HG03575 (cell line): ENCODE data around the gene C1QTNF1.

Experiments used
- ATAC-seq: cut with Tn5 transposase; IDR thresholded peaks from one replicate; pipeline ENCODE4 v1.9.1; 2021; ENCODE audit not compliant: unreplicated experiment, insufficient number of reproducible peaks, low FRiP score; ENCODE audit errors: extremely low read depth

C1QTNF1 gene

DNA sequence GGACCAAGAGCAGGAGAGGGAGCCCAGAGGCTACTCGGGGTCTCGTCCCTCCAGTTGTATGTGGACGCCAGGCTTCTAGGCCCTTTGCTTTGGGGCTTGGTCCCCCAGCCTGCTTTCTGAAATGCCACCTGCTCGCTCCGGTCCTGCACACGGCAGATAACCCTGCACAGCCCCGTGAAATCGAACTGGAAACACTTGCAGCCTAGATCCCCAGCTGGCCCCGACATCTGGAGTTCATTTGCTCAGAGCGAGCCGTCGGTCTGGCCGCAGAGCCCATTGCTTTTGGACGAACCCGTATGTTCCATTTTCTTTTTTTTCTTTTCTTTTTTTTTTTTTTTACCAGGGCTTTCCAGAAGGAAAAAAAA, 22.9 kb downstream of the C1QTNF1 start:
- no peak for ATAC-seq

DNA sequence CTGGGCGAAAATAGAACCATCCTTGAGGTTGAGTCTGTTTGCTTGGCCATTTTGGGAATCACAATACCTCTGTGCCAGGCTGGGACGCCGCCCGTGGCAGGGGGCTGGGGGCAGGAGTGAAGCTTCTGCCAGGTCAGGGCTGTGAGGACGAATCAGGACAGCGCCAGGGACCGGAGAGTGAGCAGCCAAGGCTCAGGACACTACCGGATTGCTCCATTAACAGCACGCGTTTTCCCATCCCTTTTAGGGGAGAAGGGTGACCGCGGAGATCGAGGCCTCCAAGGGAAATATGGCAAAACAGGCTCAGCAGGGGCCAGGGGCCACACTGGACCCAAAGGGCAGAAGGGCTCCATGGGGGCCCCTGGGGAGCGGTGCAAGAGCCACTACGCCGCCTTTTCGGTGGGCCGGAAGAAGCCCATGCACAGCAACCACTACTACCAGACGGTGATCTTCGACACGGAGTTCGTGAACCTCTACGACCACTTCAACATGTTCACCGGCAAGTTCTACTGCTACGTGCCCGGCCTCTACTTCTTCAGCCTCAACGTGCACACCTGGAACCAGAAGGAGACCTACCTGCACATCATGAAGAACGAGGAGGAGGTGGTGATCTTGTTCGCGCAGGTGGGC, 23.4 kb downstream of the C1QTNF1 start:
- no peak for ATAC-seq

DNA sequence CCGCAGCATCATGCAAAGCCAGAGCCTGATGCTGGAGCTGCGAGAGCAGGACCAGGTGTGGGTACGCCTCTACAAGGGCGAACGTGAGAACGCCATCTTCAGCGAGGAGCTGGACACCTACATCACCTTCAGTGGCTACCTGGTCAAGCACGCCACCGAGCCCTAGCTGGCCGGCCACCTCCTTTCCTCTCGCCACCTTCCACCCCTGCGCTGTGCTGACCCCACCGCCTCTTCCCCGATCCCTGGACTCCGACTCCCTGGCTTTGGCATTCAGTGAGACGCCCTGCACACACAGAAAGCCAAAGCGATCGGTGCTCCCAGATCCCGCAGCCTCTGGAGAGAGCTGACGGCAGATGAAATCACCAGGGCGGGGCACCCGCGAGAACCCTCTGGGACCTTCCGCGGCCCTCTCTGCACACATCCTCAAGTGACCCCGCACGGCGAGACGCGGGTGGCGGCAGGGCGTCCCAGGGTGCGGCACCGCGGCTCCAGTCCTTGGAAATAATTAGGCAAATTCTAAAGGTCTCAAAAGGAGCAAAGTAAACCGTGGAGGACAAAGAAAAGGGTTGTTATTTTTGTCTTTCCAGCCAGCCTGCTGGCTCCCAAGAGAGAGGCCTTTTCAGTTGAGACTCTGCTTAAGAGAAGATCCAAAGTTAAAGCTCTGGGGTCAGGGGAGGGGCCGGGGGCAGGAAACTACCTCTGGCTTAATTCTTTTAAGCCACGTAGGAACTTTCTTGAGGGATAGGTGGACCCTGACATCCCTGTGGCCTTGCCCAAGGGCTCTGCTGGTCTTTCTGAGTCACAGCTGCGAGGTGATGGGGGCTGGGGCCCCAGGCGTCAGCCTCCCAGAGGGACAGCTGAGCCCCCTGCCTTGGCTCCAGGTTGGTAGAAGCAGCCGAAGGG, 24.2 kb downstream of the C1QTNF1 start:
- ATAC-seq, result no peak

DNA sequence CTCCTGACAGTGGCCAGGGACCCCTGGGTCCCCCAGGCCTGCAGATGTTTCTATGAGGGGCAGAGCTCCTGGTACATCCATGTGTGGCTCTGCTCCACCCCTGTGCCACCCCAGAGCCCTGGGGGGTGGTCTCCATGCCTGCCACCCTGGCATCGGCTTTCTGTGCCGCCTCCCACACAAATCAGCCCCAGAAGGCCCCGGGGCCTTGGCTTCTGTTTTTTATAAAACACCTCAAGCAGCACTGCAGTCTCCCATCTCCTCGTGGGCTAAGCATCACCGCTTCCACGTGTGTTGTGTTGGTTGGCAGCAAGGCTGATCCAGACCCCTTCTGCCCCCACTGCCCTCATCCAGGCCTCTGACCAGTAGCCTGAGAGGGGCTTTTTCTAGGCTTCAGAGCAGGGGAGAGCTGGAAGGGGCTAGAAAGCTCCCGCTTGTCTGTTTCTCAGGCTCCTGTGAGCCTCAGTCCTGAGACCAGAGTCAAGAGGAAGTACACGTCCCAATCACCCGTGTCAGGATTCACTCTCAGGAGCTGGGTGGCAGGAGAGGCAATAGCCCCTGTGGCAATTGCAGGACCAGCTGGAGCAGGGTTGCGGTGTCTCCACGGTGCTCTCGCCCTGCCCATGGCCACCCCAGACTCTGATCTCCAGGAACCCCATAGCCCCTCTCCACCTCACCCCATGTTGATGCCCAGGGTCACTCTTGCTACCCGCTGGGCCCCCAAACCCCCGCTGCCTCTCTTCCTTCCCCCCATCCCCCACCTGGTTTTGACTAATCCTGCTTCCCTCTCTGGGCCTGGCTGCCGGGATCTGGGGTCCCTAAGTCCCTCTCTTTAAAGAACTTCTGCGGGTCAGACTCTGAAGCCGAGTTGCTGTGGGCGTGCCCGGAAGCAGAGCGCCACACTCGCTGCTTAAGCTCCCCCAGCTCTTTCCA, 25.1 kb downstream of the C1QTNF1 start:
- ATAC-seq, result no peak

DNA sequence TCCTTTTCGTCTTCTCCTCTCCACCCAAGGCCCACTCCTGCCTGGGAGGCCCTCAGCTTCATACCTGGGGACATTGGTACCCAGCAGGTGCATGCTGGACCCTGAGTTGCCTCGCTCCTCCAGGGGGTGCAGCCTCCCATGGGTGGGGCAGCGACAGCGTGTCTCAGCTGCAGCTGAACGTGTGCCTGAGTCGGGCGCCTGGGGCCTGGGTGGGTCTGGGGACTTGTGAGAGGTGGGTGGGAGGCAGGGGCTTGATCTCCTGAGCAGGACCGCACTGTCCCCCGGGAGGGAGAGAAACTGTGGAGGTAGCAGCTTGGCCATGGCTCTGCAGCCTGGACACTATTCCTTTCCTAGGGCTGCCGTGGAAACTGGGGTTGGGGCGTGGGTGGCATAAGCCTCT, 25.9 kb downstream of the C1QTNF1 start:
- ATAC-seq, result no peak

DNA sequence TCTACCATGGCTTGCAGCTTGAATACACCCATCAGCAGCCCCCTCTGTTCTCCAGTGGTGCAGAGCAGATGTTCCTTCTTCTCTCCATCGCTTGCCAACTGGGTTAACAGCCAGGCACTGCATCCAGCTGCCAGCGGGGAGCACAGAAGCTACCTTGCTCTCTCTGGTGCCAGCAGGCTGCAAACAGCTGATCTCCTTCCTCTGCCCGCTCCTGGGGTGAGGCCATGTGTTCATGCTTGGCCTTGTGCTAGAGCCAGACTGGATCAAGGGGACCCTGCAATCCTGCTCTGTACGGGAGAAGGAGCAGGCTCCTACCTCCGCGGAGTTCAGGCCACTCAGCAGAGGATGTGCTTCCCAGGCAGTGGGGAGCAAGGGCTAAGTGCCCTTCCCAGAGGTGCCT, 26.6 kb downstream of the C1QTNF1 start:
- ATAC-seq, result no peak

DNA sequence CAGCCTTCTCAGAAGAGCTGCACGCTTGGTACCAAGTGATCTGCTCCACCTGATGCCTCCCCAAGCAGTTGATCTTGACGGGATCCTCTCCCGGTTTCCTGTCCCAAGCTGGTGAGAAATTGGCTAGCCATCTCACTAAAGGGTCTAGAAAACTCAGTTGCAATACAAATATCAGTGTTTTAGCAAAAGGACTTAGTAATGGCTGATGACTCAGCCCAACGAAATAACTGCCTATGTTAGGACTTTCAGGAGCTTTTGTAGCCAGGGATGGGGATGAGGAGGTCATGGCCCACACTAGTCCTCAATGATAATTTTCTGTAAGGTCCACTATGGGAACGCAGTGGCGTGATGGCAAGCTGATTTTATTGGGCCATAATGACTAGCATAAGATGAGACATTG, 27.3 kb downstream of the C1QTNF1 start:
- no peak for ATAC-seq

DNA sequence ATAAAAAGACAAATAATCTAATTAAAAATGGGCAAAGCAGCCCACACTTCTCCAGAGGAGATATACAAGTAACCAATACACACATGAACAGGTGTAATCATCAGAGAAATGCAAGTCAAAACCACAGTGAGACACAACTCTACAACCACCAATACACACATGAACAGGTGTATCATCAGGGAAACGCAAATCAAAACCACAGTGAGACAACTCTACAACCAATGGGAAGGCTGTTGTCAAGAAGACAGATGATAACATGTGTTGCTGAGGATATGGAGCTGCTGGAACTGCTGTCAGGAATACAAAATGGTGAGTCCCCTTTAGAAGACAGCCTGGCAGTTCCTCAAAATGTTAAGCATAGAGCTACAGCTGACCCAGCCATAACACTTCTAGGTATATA, 28.2 kb downstream of the C1QTNF1 start:
- ATAC-seq, result no peak

DNA sequence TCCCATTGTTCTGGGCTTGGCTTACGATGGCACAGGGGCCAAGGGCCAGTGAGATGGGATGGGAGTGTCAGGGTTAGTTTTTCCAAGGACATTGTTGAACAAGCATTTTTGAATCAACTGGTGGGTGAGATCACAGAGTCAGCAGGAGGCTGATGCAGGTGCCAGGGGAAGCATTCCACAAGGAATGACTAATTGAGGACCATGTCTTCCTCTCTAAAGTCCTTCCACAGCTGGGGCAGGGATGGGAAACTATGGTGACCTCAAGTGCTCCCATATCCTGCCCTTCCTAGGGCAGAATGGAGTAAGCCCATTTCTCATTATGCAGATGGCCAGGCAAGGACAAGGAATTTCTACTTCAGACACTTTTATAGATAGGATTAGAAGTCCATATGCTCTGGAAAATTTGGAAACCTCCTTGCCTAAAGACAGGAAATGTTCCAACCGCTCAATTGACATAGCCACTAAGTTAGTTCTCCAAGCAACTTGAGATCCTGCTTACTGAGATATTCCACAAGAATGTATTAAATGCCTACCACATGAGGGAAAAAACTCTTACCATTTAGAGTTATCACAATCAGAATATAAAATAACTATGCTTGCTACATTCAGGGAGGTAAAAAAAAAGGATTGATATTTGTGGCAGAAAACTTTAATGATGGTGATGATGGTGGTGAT, 29.4 kb downstream of the C1QTNF1 start:
- no peak for ATAC-seq

DNA sequence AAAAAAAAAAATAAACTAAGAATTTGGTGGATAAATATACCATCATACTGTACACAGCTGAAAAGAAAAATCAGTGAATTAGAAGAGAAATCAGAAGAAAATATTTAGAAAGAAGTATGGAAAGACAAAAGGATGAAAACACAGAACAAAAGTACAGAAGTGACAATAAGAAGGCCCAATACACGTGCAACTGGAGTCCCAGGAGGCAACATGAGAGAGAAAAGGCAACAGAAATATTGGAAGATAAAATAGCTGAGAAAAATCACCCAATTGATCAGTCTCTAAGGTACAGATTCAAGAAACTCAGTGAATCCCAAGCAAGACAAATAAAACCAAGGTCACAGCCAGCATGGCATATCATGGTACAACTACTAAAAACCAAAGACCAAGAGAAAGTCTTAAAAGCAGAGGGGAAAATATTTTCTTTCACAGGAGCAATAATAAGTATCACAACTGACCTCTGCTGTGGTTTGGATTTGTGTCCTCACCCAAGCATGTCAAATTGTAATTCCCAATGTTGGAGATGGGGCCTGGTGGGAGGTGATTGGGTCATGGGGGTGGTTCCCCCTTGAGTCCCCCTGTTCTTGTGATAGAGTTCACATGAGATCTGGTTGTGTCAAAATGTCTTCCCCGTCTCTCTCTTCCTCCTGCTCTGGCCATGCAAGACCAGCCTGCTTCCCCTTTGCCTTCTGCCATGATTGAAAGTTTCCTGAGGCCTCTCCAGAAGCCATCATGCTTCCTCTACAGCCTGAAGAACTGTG, 30.4 kb downstream of the C1QTNF1 start:
- ATAC-seq, result no peak

DNA sequence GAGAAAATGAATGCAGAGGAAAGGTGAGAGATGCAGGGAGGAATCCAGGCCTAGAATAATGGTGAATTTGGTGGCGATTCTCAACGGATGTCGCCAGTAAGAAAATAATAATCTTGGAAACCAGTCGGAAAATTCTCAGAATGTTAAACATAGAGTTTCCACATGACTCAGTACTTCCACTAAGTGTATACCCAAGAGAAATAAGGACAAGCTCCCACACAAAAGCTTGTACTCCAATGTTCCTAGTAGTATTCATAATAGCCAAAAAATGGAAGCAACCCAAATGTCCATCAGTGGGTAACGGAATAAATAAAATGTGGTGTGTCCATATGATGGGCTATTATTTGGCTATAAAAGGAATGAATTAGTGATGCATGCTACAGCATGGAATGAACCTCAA, 31.2 kb downstream of the C1QTNF1 start:
- no peak for ATAC-seq

DNA sequence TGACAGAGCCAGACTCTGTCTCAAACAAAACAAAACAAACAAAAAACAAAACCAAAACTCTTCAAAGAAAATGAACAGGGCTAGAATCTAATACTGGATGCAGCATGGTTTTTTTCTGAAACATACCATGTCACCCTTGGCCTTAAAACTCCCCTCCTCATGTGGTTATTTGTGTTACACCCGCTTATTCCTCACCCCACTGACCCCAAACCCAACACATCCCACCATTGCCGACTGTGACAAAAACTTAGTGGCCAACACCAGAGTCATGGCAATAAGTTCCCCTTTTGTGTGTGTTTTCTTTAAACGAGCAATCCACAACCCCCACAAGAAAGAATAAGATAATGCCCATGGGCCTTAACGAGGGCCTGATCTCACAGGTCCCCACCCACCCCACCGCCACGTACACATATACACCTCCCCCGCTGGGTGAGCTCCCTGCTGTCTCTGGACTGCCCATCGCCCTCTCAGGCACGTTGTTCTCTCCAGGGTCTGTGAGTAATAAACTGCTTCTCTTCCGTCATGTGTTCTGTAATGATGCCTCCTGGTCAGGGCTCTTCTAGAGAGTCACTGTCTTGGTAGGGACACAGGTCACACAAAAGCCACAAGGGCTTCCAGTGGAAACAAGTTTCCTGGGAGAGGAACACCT, 33.9 kb downstream of the C1QTNF1 start:
- no peak for ATAC-seq

DNA sequence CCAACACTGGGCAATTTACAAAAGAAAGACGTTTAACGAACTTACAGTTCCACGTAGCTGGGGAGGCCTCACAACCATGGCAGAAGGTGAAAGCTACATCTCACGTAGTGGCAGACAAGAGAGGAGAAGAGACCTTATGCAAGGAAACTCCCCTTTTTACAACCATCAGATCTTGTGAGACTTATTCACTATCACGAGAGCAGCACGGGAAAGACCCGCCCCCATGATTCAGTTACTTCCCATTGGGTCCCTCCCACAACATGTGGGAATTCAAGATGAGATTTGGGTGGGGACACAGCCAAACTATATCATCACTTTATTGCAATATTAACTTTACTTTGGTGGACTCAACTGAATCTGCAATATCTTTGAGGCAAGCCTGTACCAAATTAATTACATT, 38.7 kb downstream of the C1QTNF1 start:
- ATAC-seq, result no peak

DNA sequence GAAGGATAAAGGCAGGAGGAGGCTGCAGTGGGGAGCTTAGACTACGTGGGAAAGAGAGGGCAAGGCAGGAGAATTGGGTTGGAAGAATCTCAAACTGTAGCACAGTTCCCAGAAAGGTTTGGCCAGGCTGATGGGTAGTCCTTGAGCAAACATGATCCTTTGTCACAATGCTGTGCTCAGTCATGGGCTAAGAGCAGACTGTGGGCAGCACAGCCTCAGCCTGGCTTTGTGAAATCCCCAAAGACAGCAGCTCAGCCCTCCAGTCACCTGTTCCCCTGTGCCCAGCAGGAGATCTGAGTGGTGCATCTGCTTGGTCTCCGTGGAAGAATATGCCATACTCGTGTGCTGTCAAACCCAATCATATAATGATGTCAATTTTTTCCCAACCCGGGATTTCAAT, 40.1 kb downstream of the C1QTNF1 start:
- no peak for ATAC-seq

DNA sequence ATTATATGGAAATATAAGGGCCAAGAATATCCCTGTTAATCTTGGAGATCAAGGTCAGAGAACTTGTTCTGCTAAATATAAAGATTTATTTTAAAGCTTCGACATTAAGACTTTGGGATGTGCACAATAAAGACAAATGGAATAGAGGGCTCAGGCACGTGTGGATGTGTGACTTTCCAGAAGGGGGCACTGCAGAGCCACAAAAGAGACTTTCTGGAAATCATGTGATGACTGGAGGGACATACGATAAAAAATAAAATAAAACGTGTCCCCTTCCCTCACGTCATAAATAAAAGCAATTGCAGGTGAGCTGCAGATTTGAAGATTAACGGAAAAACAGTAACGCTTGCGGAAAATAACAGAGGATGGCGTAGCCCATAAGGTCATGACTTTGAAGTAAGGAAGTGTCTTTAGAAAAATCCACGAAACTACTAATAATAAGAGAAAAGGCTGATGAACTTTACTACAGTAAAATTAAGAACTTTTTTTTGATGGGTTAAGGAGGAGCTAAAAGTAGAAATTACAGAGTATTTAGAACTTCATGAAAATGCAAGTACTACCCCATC, 41.2 kb downstream of the C1QTNF1 start:
- no peak for ATAC-seq

DNA sequence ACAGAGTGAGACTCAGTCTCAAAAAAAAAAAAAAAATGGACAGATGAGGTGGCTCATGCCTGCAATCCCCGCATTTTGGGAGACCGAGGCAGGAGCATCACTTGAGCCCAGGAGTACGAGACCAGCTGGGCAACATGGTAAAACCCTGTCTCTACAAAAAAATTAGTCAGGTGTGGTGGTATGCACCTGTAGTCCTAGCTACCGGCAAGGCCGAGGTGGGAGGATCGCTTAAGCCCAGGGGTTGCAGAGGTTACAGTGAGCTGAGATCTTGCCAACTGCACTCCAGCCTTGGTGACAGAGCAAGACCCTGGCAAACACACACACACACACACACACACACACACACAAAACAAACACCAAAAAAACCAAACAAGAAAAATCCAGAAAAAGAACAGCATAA, 43.0 kb downstream of the C1QTNF1 start:
- no peak for ATAC-seq

DNA sequence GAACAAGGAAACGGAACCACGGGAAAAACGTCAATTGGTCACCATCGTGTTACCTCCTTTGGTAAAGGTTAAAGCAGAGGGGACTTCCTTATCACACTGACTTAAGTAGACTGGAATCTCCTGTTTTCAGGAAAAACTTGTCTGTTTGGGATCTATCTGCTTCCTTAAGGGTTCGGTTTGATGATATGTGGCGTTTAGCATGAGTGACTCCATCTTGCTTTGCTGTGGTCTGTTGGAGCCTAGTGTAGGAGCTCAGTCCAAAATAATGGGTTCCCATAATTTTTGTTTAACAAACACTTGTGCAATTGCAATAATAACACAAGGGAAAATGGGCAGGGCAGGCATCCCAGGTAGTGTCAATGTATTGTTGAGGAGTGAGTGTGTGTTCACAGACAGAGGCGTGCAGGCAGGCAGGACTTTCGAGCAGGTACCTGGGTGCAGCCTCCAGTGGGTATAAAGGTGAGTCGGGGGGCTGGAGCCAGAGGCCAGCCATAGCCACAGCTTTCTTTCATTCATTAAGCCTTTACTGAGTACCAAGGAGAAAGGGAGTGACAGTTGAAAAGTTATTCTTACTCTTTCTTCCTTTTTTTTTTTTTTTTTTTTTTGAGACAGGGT, 46.4 kb downstream of the C1QTNF1 start:
- ATAC-seq, result no peak
